ENCODE data around the gene CTIF.

The CTIF gene

DNA sequence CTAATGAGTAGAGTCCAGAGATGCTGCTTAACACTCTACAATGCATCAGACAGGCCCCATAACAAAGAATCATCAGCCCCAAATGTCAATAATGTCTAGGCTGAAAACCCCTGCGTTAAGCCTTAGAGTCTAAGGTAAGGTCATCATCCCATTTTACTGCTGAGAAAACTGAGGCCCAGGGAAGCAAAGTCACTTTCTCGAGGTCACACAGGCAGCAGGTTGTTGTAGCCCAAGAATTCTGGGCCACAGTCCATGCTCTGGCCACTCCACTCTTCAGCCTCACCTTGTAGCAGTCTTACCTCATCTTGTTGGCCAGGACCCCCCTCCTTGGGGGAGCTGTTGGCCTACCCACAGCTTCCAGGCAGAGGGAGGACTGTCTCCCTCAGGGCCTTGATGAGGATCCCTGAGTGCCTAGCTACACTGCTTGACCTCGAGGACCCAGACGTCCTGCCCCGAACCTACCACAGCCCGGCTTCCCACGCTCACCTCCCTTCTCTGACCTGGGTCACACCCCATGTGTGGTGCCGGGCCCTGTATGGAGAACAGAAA lies 357.6 kb downstream of the CTIF start:
- DNase-seq, result no peak

- no peak for DNase-seq
Measured at GRCh38 chr18:48896875-48897511, 358.2 kb downstream of the CTIF start.

- DNase-seq, result peak in 1 of 2 experiments; percentile 4
Measured at GRCh38 chr18:48897531-48897930, 358.7 kb downstream of the CTIF start.

- no peak for DNase-seq
Measured at GRCh38 chr18:48898521-48898920, 359.7 kb downstream of the CTIF start.

GRCh38 chr18:48899558-48900174 lies 360.8 kb downstream of the CTIF start:
- DNase-seq, result no peak

- DNase-seq, result no peak
Measured at GRCh38 chr18:48900469-48900868, 361.6 kb downstream of the CTIF start.

- no peak for DNase-seq
Measured at GRCh38 chr18:48901145-48902022, 362.6 kb downstream of the CTIF start.

- peak; percentile 77 to 93 for DNase-seq
Measured at GRCh38 chr18:48902023-48902855, 363.4 kb downstream of the CTIF start.

DNA sequence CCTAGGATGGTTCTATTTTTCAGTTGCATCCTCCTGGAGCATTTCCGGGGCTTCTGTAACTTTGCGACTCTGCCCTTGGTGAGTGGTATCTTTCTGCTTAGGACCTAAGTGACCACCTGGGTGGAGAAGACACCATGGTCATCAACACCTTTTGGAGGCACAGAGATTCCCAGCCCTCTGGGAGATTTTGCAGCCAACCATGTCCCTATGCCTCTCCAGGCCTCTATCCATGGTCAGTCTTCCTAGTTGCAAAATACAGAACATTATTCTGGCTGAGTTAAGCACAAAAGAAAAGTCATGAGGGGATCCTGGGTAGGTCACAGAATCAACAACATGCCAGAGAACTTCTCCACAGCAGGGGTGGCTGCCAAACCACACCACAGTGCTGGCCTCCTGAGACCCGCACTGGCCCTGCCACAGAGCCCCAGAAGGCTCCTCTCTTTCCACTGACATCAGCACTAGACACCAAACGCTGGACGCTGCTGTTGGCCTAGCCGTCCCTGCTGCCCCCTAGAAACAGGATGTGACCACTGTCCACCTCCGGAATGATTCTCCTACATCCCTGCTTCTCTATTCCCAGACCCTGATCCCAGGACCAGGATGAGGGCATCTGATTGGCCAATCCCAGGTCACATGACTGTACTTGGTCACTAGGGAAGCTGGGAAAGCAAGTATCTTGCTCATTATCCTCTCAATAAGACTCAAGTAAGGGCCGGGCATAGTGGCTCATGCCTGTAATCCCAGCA lies 364.2 kb downstream of the CTIF start:
- no peak for DNase-seq

GRCh38 chr18:48904091-48904490 lies 365.3 kb downstream of the CTIF start:
- no peak for DNase-seq

DNA sequence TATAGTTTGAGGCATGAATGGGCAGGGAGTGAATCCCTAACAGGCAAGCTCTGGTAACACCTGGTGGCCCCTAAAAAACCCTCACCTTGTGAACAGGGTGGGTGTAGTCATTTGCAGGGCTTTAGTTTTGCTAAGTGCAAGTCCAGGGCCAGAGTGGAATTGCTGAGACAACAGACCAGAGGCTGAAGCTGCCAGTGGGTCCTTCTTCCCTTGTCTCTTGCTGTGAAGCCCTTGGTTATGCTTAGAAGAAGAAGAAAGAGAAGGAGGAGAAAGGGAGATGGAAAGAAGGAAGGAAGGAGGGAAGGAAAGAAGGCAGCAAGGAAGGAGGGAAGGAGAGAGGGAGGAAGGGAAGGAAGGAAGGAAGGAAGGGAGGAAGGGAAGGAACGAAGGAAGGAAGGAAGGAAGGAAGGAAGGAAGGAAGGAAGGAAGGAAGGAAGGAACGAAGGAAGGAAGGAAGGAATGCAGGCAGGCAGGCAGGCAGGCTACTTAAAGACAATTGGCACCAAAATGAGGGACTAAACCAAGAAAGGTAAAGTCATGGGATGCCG lies 366.1 kb downstream of the CTIF start:
- DNase-seq, result no peak

DNA sequence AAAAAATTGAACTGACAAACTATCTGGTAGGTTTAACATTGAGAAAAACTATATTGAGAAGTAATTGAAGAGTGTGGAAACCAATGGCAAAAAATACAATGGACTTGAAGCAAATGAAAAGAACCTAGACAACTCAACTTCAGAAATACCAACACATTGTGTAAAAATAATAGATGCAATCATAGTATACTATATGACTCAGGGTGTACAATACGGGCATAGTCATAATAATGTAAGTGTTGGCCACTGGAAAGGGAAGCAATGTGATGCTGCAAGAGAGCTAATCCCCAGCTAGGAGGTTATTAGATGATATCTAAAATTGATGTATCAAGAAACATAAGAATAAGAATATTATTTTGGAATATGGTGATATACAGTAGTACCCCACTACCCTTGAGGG lies 366.7 kb downstream of the CTIF start:
- no peak for DNase-seq

- DNase-seq, result no peak
Measured at GRCh38 chr18:48908916-48909315, 370.1 kb downstream of the CTIF start.

- no peak for DNase-seq
Measured at GRCh38 chr18:48909721-48910120, 370.9 kb downstream of the CTIF start.

- no peak for DNase-seq
Measured at GRCh38 chr18:48910972-48911545, 372.2 kb downstream of the CTIF start.

Measured in NCI-H446 (cell line).